ENCODE results near the gene CHPF2. TPM values are rescaled to one million over a fixed set of nuclear protein-coding genes. Genes with fewer than 3 reads are reported as not detected.

The CHPF2 gene
- total RNA-seq, 1 donor = 95.3 TPM

GRCh38 chr7:151232917-151233701, 826 bp downstream of the CHPF2 start:
- DNase-seq (ENCODE audit: low read depth in 2 of 3, low spot score in 2 of 3) = peak in 2 of 3 donors; percentile 88 to 94

- no peak for DNase-seq (ENCODE audit: low read depth in 2 of 3, low spot score in 2 of 3)
Measured at GRCh38 chr7:151233804-151234203, 1.5 kb downstream of the CHPF2 start.

GRCh38 chr7:151235091-151235787, 3.0 kb downstream of the CHPF2 start:
- DNase-seq (ENCODE audit: low read depth in 2 of 3, low spot score in 2 of 3) = no peak

- DNase-seq (ENCODE audit: low read depth in 2 of 3, low spot score in 2 of 3) = no peak
Measured at GRCh38 chr7:151236406-151236805, 4.1 kb downstream of the CHPF2 start.

GRCh38 chr7:151237244-151238189, 5.2 kb downstream of the CHPF2 start:
- DNase-seq (ENCODE audit: low read depth in 2 of 3, low spot score in 2 of 3) = no peak

GRCh38 chr7:151238190-151238810, 6.0 kb downstream of the CHPF2 start:
- DNase-seq (ENCODE audit: low read depth in 2 of 3, low spot score in 2 of 3) = no peak

- no peak for DNase-seq (ENCODE audit: low read depth in 2 of 3, low spot score in 2 of 3)
Measured at GRCh38 chr7:151238924-151239836, 6.9 kb downstream of the CHPF2 start.

GRCh38 chr7:151239837-151240459, 7.7 kb downstream of the CHPF2 start:
- no peak for DNase-seq (ENCODE audit: low read depth in 2 of 3, low spot score in 2 of 3)

- no peak for DNase-seq (ENCODE audit: low read depth in 2 of 3, low spot score in 2 of 3)
Measured at GRCh38 chr7:151240536-151240935, 8.3 kb downstream of the CHPF2 start.

- no peak for DNase-seq (ENCODE audit: low read depth in 2 of 3, low spot score in 2 of 3)
Measured at GRCh38 chr7:151240942-151241754, 8.9 kb downstream of the CHPF2 start.

GRCh38 chr7:151241755-151242096, 9.4 kb downstream of the CHPF2 start:
- no peak for DNase-seq (ENCODE audit: low read depth in 2 of 3, low spot score in 2 of 3)

- no peak for DNase-seq (ENCODE audit: low read depth in 2 of 3, low spot score in 2 of 3)
Measured at GRCh38 chr7:151242159-151243044, 10.1 kb downstream of the CHPF2 start.

- no peak for DNase-seq (ENCODE audit: low read depth in 2 of 3, low spot score in 2 of 3)
Measured at GRCh38 chr7:151243045-151243349, 10.7 kb downstream of the CHPF2 start.

- peak in 2 of 3 donors; percentile 65 to 79 for DNase-seq (ENCODE audit: low read depth in 2 of 3, low spot score in 2 of 3)
Measured at GRCh38 chr7:151243408-151244195, 11.3 kb downstream of the CHPF2 start.

- DNase-seq (ENCODE audit: low read depth in 2 of 3, low spot score in 2 of 3) = peak in 2 of 3 donors; percentile 72 to 85
Measured at GRCh38 chr7:151244196-151244840, 12.0 kb downstream of the CHPF2 start.

GRCh38 chr7:151244841-151245346, 12.6 kb downstream of the CHPF2 start:
- DNase-seq (ENCODE audit: low read depth in 2 of 3, low spot score in 2 of 3) = no peak

All from hematopoietic multipotent progenitor cell (in vitro differentiated cells).